ENCODE measurements around the gene MATCAP1.

The MATCAP1 gene

DNA sequence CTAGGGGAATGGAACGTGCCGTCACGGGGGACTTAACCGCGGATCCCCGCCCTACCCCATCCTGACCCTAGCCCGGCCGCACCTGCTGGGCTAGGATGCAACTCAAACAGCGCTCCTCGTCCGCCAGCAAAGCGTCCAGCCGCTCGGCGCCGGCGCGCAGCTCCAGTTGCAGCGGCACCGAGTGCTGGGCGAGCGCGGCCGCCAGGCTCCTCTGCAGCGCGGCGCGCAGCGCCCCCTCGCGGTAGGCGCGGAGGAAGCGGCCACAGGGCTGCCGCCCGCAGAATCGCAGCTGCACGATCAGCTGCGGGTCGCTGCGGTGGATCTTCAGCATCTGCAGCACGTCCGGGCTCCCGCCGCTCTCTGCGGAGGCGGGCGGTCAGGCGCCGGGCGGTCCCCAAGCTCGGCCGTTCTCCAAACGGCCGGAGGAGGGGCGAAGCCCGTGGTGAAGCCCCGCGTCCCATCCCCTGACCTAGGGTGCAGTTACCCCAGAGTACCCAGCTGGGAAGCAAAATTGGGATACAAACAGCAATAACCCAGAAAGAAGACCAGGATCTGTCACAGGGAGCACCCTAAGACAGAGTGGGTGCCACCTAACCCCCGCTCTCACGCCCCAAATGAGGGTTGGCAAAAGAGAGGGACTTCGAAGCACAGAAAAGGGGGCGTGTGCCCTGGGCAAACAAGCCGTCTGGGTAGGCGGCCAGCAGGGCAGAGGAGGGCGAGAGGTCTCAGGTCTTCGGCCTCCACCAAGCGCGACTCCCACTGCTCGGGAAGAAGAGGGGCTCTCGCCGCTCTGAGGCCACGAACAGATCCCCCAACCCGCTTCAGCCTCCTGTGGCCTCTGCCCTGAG is 28.2 kb downstream of the MATCAP1 start:
- FAIRE-seq, result no peak

DNA sequence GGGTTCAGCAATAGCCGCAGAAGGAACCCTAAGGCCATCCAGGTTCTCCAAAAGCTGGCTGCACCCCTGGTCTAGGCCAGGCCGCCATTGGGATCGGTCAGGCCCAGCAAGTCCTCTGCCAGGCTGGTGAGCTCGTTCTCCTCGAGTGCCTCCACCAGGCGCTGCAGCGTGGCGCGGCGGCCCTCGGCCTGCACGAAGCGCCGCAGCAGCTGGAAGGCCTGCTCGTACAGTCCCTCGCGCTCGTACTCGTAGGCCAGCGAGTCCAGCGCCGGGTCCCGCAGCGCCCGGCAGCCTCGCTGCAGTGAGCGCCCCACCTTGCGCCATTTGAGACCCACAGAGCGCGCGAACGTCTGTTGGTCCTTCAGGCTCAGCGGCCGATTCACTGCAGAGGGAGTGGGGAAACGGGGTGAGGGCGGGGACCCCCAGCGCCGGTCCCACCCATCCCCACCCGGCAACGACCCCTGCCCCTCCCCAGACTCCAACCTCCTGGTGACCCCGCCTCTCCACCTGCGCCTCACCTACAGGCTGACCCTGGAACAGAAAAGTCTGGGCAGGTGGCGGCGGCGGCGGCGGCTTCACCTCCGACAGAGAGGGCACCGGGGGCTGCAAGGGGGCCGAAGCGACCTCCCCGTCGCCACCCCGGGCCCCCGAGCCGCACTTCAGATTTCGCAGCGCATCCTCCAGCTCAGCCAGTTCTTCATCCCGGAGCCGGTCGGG is 29.0 kb downstream of the MATCAP1 start:
- no peak for FAIRE-seq

DNA sequence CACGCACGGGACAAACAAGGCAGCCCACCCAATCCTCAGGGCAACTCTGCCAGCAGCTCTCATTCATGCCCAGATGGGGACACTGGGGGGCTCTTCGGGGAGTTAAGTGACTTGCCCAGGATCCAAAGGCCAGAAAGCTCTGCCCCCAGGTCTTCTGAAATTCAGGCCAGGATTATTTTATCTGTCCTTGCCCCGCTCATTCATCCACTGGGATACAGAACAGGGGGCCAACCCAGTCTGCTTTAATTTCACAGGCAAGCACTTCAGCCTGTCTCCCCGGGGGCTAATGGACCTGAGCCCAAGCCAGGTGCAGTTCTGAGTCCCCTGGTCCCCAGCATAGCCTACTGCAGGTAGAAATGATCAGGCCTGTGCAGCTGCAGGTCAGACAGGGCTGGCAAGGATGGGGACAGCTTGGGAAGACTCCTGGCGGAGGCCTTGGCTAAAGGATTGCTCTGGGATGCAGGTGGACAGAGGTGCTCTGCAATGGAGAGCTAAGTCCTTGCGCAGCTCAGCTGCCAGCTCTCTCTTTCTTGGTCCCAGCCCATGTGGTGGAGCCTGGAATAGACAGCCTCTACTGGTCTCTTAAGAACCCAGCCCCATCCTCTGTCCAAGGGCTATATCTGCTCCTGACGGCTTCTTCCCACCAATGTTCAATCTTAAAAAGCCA is 32.2 kb downstream of the MATCAP1 start:
- no peak for FAIRE-seq

DNA sequence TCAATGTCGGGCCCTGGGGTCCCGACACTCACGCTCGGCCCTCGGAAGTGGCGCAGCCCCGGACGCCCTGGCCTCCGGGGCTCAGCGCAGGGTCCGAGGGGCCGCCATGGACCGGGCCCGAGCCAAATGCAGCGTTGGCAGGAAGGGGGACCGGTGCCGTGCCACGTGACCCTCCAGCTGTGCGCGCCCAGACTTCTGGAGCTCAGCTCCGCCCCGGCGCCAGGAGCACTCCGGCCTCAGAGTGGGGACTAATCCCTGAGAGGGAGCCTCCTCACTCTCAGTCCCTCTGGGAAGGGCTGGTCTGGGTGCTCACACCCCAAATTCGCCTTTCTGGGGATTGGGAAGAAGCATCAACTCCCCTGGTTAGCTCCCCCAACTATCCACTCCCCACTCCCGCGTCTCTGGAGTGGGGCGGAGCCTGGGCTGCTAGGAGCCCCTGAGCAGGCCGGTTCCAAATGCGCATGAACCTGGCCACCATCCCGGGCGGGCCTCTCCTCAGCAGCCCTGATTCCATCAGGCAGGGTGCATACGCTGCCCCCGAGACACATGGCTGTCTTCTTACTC is 32.8 kb downstream of the MATCAP1 start, which contains the start of gene B3GNT9:
TSS of gene B3GNT9 (minus strand) at position 166 of the 564 bp plus-strand sequence. CDS start 513 bp downstream, outside the sequence.
- no peak for FAIRE-seq

DNA sequence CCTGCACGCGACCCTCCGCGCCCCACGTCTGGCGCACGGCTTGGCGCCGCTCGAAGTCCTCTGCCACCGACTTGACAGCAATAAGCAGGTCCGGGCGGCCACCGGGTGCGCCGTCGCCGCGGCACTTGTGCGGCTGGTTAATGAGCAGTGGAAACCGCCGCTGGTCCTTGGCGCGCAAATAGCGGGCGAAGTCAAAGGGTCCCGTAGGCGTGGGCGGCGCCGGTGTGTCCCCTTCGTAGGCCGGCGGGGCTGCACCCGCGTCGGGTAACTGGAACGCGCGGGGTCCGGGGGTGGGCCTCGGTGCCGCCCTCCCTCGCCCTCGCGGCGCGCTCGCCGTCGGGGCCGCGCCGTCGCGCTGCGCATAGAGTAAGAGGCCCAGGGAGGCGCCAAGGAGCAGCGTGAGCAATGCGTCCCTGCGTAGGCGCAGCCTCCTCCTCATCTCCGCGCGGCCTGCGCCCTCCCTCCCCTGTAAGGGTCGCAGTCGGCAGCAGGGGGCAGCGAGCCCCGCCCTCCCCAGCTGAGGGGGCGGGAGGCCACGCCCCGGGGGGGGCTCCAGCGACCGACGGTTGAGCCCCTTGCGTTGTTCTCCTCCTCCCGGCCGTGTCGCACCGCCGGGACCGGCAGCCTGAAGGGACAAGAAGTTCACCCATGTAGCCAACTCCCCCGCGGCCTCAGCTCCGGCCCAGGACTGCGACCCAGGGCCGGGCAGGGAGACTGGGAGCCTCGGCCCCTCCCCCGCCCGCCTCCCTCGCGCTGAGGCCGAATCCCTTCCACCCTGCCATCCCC is 33.5 kb downstream of the MATCAP1 start:
- FAIRE-seq, result no peak

DNA sequence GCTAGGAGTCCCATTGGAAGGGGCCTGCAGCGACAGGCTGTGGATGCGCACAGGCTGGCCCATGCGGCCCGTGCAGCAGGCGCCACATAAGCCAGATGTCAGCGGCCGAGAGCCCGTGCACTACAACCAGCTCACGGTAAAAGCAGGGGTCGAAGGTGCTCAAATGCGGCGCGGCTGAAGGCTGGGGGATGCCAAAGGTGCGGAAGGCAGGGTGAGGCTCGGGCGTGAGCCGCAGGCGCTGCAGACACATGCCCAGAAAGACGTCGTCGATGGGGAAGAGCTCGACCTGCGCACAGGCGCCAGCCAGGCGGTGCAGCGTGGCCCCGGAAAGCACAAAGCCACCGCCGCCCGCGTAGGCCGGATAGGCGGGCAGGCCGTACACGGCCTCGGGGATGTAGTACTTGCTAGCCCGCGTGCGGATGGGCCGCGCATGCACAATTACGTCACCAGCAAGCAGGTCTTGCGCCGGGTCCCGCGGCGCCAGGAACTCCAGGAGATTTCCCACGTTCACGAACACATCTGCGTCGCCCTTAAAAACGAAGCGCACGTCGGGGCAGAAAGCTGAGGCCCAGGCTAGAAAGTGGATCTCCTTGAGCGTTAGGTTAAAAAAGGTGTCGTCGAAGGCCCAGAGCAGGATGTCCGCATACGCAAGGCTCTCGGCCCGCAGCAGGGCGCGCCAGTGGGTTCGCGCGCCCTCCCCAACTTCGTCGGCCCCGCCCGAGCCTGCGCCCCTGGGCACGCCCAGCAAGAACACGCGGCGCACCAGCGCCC is 34.3 kb downstream of the MATCAP1 start:
- FAIRE-seq, result no peak

DNA sequence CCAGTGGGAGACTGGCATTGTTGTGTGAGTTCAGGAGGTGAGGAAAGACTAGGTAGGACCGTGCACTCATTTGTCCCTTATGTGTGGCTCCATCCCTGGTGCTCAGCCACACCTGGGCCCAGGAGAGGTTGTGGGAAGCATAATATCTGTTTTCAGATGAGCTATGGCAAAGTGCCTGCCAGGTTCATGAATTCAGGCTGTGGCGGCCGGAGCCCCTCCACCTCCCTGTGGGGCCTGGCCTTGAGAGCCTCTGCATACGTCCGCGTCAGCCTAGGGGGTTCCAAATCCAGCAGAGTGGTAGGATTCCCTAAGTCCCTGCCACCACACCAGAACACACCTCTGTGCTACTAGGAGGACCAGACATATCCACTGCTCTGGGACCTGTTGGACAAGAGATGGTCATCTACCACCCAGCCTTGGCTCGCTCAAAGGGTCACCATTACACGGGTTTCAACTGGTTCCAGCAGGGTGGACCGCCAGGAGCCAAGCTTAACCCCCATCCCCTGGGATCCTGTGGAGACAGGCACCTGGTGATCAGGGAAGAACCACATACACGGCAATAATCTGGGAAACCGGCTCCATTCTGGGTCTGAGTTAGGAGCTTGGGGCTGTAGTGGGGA is 35.0 kb downstream of the MATCAP1 start:
- no peak for FAIRE-seq

DNA sequence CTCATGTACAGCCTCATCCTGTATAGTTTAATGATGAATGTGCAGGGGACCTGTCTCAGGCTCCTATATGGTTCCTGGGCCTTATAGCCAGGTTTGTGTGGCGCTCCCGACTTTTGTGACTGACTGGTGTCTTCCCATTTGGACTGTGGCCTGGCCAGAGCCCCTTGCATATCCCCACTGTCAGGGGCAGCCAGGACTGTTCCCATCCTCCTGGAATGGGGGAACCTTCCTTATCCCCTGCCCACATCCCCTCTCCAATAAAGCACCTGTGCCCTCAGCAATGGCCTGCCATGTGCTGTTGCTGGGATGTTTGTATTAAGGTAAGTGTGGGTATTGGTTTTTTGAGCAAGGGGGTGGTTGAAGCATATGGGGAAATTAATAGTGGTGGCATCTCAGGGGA is 35.5 kb downstream of the MATCAP1 start:
- FAIRE-seq, result no peak

DNA sequence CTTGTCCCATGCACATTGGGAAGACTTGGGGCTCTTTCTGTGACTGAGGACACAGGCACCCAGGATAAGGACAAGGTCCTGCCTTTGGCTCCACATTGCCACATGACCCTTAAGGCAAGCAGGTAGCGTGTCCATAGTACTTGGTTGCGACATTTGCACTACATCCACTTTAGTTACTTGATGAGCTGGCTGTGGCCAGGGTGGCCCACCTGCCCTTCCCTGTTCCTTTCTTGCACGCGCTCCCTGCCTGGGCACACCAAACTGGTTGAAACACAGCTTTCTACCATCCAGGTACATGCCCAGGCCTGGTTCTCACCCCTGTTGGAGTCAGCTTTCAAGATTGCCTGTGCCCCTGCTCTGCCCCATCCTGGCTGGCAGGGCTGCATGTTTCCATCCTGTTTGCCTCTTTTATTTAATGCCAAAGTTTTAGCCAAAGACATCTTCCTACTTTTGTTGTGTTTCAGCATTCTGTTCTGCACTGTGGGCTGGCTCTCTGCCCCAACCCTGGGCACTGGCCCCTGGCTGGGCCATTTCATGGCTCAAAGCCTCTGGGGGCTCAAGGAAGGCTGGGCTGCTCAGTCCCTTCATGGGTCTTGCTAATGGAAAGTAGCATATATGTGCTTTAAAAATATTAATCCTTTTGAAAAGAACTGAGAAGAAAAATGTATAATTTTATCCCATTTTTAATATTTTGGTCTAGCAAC is 36.2 kb downstream of the MATCAP1 start:
- no peak for FAIRE-seq

DNA sequence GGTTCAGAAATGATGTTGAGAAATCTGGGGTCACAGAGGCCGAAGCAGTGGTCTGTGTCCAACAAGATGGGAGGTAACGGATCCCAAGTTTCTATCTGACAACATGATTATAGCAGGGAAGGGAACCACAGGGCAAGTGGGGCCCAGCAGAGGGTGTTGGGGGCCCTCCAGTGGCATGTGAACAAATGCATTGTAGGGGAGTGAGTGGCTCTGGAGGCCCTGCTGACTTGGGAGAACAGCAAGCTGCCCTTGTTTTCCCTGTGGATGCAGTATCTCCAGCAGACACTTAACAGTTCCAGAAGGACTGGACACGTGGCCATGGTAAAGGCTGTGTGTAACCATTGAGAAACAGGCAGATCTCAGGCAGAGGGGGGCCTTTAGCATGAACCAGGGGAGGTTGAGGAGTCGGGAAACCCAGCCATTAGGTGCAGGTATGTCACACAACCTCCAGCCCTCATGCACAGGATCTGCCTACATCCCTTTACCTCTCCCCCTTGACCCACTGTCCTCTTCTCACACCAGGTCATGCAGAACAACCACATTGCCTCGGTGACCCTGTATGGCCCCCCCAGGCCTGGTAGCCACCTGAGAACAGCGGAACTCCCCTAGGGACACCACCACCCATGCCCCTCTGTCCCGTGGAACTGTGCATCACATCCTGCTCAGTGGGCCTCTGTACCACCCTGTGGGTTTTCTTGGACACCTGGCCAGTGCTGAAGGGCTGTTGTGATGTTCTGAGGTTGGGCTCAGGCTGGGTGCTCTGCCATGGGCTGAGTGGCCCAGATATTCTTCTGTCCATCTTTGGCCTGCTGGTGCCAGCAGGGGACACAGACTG is 37.0 kb downstream of the MATCAP1 start:
- FAIRE-seq, result no peak

DNA sequence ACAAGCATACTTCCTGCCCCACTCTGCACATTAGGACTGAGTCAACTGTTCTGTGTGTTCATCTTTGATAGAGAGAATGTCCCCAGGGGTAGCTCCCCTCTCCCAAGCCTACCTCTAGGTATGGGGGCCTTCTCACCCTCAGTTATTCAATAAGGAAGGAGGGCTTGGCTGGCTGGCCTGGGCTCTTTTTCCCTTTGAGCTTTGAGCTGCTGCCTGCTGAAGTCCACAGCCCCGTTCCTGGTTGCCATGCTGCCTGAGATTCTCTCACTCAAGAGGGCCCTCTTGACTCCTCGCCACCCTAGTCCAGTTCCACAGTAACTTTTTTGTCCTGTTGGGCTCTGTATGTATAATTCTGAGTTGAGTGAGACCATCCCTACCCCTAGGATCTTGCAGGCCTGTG is 38.0 kb downstream of the MATCAP1 start:
- FAIRE-seq, result no peak

DNA sequence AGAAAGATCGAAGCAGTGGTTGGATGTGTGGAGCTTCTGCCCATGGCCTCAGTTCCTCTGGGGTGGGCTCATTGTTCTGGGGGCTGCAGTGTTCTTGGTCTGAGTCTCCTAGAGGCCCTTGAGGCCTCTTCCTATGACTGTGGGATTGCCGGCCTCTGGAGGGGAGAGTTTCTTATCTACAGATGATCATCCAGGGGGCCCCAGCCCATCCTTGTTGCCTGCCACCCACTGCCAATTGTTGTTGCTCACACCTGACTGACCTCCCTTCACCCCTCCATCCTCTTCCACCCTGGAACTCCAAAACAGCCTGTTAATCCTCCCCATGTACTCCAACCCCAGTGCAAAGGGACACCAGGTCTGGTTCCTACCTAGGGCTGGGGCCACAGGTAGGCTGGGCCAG is 38.8 kb downstream of the MATCAP1 start:
- no peak for FAIRE-seq

DNA sequence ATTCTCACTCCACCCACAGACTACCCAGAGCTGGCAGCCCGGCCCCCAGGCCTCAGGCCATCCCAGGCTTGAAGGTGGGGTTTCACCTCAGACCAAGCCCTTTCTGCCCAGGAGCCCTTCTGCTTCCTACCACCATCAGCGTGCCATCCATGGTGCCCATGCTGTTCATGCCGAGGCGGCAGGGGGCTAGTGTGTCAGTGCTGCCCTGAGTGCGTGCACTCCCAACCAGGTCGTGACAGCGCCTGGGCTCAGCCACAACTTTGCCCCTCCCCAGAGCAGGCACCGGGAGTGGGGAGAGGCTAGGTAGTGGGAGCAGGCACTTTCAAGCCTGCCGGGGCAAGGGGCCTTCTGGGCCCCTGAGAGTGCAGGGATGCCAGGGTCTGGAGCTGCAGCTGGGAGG is 41.4 kb downstream of the MATCAP1 start:
- no peak for FAIRE-seq

DNA sequence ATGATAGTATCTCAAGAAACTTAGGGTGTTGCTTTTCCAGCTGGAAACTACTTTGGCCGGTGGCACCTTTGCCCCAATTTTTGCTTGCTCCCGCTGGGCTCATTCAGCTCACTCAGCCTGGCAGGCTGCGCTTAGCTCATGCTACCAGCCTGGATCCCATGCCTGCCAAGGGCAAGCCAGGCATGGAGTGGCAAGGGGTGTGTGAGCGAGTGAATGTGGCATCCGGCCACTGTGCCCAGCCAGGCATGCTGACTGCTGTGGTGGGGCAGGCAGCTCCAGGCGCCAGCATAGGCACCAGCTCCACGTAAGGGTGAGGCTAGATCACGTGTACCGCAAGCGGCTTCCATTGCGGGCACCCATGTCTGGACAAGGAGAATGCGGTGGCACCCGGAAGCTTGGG is 42.4 kb downstream of the MATCAP1 start:
- no peak for FAIRE-seq

DNA sequence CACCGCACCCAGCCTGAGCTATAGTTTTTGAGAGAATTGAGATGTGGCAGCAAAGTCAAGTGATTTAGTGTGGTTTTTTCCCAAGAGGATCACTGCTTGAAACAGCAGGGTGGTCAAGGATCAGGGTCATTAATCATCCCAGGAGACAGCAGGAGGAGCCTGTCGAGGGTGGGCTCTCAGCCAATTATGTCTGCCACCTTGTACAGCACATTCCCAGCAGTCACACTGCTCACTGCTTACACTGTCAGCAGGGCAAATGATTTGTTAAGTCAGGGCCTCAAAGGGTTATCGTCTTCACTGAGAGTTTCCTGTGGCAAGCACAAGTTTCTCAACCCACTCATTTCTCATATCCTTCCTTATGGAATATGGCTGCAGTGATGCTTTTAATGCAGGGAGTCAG is 46.2 kb downstream of the MATCAP1 start:
- no peak for FAIRE-seq

DNA sequence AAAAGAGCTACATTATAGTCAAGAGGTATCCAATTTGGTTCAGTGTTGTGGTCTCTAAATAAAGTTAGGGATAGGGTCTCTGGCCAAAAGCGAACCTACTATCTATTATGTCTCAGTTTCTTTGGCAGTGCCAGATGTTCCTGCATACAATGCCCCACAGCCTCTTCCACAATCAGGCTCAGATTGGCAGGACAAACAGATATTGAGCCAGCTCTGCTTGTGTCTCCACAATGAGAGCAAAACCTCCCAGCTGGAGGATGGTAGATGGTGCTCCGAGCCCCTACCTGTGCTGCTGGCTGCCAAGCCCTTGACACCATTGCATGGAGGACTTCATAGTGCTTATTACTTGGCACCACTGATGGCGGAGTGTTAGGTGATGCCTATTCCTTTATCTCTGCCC is 54.3 kb downstream of the MATCAP1 start:
- no peak for FAIRE-seq

DNA sequence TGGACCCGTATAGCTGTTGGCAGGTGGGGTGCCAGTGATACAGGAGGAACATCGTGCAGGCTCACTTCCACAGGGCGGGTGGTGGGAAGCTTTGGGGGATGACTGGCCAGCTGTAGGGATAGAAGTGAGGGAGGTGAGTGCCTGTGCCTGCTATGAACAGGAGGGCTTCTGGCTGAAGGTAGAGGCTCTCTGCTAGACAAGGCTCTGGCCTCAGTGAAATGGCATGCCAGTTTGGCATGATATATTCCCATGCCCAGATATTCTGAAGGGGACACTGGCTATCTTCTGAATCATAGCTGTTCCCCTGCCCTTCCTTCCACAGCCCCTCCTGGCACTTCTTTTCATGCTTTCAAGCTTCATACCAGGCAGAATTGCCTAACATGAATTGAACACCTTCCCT is 54.9 kb downstream of the MATCAP1 start:
- no peak for FAIRE-seq

DNA sequence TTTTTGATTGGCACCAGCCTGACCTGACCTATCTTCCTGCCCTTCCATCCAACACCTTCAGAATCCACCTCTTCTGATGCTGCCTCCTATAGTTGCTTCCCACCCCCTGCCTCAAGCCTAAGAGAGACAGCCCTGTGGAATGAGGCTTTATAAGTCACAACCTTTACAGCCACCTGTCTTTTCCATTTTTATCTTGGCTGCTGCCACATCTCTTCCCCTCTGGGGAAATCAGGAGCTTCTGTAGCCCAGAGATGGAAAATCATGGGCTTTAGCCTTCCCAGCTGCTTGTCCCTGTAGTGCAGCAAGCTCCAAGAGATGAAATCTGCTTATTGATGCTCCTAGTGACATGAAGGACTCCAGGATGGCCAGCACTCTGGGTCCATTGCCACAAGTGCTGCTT is 55.3 kb downstream of the MATCAP1 start:
- no peak for FAIRE-seq

Measured in islet of Langerhans (tissue), 1 donor.